GM19438 (cell line): ENCODE data around the gene CRABP2.

Experiments used
- ATAC-seq: cut with Tn5 transposase; IDR thresholded peaks from one replicate; pipeline ENCODE4 v1.9.1; 2021; ENCODE audit warnings: low read depth; ENCODE audit not compliant: unreplicated experiment

The CRABP2 gene

DNA sequence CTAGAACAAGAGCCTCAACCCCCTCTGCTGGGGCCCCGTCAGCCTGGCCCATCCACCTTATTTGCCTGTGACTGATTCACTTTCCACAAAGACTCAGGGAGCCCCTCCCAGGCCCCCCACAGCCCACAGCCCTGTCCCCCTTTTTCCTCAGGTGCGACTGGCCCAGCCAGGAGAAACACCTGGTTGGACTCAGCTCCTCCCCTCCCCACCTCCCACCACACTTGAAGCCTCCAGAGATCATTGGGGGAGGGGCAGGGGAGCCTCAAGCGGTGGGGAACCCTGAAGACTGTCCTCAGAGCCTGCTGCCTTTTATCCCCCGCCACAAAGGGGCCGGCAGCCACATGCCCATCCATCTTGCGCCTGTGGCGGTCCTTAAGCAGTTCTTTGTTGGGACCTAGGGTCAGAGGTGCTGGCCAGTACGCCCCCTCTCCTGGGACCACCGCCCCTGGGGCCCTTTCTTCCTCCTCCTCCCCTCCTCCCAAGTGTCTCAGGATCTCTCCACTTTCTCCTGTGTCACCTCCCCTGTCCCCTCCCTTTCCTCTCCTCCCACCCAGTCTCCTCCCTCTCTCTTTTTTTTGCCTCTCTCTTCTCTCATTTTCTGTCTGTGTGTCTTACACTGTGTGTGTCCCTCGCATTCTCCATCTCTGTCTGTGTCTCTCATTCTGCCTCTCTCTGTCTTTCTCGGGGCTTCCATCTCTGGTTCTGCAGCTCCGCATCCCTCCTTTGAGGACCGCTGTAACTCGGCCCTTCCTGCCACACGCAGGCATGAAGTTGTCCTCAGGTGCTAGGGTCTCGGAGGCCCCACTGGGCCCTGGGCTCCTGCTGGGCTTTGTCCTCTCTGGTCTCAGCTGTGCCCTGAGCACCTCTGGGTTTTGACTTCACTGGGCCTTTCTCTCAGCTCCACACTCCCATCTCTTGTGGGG lies 12.2 kb downstream of the CRABP2 start:
- no peak for ATAC-seq

DNA sequence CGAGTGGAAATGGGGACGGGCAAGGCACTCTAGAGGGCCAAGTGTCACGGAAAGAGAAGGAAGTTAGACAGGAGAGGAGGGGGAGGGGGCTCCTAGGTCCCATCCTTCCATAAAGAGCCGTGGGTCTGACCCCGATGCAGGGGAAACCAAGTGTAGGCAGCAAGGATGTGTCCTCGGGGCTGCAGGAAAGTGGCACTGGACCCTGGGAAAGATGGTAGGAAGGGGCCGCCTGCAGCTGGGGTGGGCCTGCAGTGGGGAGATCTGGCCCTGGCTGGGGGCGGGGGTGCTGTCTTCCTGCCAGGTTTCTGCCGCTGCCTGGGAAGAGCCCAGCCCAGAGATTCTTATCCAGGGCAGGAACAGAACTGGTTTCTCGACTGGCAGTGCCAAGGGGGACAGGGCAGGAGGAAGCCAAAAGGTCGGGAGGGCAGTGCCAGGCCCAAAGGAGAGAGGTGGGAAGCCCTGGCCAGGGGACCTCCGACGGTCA lies 12.9 kb downstream of the CRABP2 start:
- ATAC-seq, result no peak

DNA sequence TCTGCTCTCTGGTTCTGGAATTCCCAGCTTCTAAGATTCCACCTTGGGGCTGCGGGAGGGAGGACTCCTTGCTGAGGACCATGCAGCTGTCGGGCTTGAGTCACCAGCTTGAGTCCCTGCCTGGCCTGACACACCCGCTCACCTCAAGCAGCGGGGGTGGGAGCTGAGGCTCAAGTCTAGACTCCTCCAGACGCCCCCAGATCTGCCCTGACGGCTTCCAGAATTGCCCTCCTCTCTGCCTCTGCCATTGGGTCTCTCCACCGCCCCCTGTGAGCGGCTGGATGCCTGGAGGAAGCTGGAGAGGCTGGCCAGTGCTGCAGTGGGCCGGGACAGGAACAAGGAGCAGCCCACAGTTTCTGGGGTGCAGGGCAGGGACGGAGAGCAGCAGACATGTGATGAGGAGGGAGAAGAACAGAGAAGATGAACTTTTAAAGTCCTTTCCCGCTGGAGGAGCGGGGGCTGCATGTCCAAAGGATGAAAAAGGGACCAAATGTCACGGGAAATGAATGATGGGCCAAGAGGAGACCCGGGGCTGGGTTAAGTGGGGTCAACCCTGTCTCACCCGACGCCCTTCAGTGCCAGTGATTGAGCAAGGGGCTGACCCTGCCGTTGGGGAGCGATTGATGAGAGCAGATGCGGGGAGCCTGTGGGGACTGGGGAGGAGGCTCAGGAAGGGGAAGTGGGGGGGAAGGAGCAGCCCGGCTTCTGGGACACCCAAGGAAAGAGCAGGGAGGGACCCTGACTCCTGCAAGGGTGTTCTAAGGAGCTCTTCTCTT lies 13.5 kb downstream of the CRABP2 start:
- ATAC-seq, result no peak

DNA sequence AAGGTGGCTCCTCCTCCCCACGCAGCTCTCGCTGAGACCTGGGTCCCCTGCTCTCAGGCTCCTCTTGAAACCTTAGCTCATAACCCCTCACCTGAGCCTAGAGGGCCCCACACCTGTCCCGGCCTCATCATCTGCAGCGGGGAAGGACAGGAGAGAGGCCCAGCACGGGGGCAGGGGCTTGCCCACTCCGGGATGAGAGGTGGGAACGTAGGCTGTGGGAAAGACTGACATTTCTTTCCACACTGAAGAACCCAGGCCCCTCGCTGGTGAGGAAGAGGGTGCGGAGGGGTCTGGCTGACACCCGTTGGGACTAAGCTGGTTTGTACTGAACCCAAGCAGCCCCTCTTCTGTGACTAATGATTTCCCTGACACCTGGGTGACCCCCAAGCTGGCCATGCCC lies 14.2 kb downstream of the CRABP2 start:
- no peak for ATAC-seq

DNA sequence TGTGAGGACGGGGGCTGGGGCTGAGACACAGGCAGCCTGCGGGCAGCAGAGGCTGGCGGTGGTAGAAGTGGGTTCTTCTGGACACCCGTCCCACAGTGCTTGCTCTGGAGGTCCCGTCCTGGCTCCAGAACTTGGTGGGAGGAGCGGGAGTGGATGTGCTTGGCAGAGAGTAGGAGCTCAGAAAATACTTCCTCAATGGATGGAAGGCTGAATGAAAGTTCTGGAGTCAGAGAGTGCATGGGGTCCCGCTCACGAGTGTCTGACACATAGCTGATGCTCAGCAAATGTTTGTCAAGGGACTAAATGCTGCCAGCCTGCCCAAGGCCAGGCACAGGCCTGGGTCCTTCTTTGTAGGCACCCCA lies 14.7 kb downstream of the CRABP2 start:
- ATAC-seq, result no peak

DNA sequence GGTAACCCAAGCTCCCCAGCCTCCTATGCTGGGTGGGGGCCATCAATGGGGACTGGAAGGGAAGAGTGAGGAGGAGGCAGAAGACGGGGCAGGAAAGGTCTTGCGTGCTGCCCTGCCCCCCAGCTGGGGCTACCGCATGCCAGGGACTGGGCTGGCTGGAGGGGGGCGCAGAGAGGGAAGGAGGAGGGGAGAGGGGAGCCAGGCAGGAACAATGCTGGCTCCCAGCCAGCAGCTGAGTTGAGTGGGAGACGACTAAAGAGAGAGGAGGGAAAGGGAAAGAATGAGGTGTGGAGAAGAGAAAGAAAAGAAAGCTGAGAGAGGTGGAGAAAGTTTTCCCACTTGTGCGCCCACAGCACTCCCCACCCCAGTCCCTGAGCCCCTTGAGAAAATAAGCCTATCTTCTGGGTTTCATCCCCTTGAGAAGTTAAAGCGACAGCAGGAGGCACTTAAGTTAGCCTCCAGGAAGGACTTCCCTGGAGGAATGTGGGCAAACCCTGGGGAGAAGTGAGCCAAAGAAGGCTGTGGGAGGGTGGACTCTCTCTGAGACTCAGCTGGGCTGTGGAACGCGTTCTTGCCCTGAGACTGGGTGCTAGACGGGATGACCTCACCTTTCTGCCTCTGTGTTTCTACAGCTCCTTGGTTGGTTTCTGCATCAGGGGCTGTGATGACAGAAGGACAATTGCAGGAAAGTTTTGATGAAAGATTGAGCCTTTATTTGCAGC lies 15.3 kb downstream of the CRABP2 start:
- no peak for ATAC-seq

DNA sequence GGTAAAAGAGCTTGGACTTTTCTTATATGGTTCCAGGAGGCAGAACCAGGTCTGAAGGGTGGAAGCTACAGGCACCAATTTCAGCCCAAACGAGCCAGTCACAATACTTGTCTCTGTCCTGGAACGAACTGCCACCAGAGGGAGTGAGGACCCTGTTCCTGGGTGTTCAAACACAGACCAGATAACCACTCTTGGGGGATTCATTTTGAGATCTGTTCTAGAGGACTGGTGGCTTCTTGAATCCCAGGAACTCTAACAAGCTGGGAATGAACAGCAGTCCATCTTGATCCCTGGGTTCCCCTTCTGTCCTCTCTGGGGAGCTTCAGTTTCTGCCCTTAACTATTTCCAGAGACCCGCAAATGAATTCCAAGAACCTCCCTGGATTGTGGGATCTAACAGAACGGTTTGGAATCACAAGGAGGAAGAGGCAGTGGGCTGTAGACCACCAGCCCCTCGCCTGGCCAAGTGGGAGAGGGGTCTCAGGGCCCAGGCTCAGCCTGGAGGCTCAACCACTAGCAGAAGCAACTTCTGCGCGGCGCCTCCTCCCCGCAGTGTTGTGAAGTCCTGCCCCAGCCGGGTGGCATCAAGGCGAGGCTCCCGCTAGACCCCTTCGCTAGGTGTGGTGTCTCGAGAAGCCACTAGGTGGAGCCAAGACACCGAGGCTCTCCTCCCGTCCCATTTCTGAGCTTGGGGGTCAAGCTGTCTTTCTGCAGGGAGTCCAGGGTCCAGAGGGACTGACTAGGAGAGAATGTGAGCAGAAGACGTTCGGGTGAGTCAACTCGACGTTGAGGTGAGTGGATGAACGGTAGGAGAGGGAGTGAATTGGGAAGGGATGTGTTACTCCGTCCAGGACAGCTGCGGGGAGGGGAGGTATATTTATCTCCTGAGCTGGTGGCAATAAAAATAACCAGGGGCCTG lies 16.1 kb downstream of the CRABP2 start:
- peak; percentile 74 for ATAC-seq

DNA sequence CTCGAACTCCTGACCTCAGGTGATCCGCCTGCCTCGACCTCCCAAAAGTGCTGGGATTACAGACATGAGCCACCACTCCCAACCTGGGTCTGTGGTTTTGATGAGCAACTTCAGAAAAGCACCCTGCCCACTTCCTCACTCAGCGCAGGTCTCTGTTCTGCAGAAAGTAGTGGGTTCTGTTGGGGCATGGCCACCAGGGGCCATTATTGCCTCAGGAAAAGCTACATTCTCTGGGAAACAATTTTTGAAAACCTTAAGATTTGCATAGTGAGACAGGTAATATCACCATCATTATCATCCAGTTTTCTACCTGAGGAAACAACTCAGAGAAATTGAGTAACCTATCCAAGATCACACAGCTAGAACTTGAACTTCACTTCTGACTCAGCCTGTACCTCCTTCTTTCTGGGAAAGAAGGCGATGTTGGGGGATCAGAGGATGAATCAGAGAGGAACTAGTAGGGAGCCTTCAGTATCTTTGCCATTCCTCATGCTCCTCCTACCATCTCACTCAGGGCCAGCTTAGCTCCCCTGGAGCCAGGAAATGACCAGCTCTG lies 21.1 kb downstream of the CRABP2 start:
- no peak for ATAC-seq

DNA sequence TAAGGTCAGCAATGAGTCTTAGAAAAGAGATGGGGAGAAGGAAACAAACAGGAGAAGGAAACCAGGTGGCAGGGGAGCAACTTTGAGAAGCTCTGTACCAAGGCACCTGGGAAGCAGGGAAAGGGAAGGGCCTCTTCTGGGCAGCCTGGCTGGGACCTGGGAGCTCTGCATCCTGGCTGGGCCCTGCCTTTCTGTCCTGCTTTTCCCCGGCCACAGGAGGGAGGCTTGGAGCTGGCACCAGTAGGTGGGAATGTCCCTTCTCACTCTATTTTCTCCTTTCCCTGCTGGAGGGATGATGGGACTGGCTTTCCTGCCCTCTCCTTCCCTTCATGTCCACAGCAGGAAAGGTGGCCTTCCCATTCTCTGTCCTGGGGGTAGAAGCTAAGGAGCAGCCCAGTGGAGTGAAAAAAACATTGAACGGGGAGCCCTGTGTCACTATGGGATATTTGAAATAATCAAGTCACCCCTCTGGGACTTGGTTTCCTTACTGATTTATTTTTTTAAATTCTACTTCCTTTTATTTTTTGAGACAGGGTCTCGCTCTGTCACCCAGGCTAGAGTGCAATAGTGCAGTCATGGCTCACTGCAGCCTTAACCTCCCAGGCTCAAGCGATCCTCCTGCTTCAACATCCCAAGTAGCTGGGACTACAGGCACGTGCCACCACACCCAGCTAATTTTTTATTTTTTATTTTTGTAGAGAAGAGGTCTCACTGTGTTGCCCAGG lies 23.1 kb downstream of the CRABP2 start:
- no peak for ATAC-seq

DNA sequence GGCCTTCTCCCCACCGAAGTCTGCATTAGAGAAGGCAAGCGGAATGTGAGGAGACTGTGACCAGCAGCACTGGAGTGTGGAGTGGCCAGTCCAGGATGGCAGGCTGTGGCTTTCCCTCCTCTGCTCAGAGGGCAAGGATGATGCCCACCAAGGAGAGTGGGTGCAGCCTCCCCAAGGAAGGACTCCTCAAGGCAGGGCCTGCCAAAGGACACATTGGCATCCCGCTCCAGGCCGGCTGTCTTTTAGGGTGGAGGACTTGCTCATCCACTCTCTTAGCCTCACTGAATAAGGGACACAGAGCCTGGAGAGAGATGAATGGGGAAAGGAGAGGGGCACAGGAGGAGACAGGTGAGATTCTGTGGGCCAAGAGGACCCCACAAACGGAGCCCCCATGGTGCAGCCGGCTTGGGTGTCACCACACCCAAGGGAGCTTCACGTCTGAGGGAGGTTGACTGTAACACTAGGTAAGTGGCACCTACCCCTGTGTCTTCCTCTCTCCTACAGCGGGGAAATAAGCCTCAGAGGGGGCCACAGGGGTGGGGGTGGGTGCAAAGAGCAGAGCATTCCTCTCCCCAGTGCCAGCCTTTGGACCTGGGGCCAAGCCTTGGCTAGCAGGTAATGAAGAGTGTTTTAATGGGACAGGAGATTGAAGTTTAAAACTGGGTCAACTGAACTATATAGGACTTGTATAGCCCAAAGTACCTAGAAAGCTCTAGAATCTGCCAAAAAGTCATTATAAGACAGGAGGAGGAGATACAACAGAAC lies 24.0 kb downstream of the CRABP2 start:
- ATAC-seq, result no peak

DNA sequence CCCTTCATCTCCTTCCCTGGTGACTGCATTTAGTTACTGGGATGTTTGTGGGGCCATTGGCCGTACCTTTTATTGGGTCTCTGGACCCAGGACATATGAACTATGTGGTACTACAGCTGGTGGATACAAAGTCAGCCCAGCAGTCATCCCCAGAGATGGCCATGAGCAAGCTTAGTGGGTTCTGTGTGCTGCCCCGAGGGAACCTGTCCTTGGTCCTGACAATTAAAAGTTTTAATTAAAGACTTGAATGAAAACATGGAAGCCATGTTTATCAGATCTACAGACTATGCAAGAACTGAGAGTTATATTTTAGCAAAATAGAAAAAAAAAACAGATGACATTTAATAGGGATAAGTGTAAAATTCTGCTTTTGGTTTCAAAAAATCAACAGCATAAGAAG lies 25.3 kb downstream of the CRABP2 start:
- ATAC-seq, result no peak

DNA sequence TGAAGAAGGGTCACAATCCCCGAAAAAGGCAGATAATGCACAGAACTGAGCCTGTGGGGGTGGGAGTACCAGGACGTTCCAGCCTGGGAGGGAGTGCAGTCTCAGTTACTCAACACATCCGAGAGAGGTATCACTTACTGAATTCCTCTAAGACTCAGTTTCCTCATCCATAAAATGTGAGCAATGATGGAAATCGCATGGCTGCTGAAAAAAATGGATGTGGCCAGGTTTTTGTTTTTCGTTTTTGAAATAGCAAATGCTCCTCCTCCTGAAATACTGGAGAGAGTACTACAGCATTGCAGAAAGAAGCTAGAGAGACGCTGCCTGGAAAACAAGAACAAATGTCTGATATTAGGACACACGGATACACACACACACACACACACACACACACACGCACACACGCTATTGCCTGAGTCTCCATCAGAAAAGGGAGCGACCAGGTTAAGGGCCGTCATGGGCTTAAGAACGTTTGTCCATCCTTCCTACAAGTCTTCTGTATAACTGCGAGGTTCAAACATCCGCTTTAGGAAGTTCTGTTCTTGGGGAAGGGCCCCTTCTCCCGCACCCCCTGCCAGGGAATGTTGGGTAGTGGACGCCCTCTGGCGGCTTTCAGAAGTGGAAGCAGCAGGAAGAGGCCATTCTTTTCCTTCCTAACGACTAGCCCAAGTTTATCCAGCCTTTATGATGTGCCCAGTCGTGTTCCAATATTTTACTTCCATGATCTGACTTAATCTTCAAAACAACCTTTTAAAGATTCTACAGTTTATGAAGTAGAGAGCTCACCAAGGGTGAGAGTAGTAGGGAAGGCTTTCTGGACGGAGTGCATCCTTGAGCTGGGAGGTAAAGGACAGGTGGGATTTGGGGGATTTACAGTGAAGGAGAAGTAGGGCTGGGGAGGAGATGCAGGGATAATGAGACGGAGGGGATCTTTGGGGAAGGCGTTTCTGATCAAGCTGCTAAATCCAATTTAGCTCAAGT lies 27.5 kb downstream of the CRABP2 start:
- ATAC-seq, result no peak

DNA sequence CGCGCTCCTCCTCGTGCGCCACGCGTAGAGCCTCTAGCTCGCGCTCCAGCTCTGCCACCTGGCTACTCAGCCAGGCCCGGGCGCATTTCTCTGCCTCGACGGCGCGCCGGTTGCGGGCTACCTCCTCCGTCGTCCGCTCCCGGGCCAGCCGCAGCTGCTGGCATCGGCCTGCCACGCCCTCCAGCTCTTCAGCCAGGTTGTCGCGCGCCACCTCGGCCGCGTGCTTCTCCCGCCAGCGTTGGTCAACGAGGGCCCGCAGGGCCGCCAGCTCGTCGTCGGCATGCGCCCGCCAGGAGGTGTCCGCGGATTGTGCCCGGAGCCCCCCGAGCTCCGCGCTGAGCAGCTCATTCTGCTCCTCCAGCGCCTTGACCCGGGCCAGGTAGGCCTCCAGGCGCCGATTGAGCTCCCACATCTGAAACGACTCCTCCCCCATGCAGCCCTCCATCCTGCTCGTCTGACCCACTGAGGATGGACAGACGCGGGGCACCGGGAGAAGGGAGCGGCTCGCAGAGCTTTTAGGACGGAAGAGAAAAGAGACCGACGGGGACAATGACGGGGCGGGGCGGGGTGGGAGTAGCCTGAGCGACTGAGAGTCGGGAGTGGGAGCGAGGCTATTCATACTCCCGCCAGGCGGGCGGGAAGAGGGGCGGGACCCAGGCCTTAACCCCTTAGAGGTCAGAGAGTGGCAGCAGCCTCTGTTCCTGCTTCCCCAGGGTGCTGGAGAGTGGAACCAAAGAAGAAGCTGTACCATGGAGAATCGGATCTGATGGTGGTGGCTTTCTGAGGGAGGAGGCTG lies 28.4 kb downstream of the CRABP2 start, which contains the start of gene NES:
TSS of gene NES (minus strand) at position 588 of the 796 bp plus-strand sequence. CDS start at position 445, 143 bp downstream.
- no peak for ATAC-seq

DNA sequence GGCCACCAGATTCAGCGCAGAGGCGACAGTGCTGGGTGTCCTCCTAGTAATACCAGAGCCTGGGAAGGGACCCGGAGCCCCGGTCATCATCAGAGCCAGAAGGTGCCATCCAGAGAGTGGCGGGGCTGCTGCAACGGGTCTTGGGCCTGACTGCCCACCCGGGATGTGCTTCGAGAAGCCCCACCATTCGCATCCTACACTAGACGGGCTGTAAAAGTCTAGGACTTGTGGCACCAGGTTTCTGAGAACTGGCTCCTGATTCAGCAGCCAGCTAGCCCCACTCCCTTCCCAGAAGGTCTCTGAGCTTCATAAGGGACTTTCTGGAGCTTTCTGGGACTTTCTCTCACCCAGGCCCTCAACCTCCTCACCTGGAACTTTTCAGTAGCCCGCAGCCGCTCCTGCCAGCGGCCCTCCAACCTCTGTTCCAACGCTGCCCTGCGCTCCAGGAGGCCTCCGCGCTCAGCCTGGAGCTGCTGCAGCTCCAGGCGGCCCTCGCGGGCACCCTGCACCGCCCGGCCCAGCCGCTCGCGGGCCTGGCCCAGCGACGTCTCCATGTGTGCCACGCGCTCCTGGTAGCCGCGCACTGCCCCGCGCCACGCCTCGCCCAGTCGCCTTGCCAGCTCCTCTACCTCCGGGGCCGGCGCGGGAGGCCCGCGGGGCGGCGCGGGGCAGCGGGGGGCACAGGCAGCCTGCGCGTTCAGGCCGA lies 29.1 kb downstream of the CRABP2 start:
- no peak for ATAC-seq

DNA sequence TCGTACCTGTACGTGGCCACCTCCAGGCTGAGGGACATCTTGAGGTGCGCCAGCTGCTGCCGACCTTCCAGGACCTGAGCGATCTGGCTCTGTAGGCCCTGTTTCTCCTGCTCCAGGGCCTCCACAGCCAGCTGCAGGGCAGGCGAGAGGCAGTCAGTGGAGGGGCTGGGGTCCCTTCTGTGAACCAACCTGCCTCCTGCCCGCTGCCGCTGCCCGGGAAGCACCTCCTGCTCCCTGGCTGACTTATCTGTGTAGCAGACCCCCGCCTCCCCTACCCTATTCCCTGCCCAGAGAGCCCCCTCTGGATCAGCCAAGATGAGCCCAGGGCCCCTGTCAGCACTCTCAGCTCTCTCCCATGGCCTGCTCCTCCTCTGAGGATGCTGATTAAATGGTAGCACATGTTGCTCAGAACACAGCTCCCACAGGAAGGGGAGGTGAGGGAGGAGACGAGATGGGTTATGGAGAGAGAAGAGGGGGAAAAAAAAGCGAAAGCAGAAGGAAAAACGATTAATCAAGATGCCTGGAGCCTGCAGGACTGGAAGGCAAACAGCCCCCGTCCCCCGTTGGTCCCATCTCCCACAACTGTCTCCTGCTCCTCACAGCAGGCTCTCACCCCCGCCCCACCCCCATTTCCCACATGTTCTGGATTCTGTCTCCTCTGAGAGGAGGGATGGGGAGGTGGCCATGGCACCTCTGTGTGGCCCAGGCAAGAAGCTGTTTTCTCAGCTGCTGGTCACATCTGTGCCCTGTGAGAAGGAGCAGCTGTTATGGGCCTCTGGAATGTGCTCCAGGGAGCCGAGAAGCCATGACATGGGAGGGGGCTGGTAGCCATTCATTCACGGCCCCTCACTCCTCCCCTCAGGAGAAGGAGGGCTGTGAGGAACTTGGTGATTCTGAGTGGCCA lies 29.9 kb downstream of the CRABP2 start:
- ATAC-seq, result no peak
